Neutrophil (primary cell): ENCODE measurements around the gene RWDD4.
"Not testable (repeated sequence)": the region's sequence is repeated elsewhere in the genome, so short reads cannot be mapped to it uniquely, and the experiment has no call there.

Experiments used
- H3K27ac ChIP-seq: fragments of 200-600 bp; sonication (generic); 2 replicates; pipeline ENCODE4 v1.5.1; 2016; ENCODE audit warnings: mild to moderate bottlenecking, moderate library complexity
- H3K27me3 ChIP-seq: fragments of 200-600 bp; sonication (generic); 2 replicates; pipeline ENCODE4 v1.6.0; 2016; ENCODE audit warnings: mild to moderate bottlenecking
- H3K36me3 ChIP-seq: fragments of 200-600 bp; sonication (generic); 2 replicates; pipeline ENCODE4 v1.5.1; 2017
- H3K4me1 ChIP-seq, 2 experiments: fragments of 200-600 bp in 1 of 2; sonication (generic) in 1 of 2; 1 replicate in 1 of 2; 2 replicates in 1 of 2; pipeline versions ENCODE4 v1.5.1 to v1.6.1; 2013 to 2016; ENCODE audit warnings: low read depth in 1 of 2, low read length in 1 of 2, mild to moderate bottlenecking in 1 of 2, moderate library complexity in 1 of 2; ENCODE audit not compliant: control insufficient read depth in 1 of 2, insufficient read depth in 1 of 2
- H3K4me3 ChIP-seq, 2 experiments: fragments of 200-600 bp in 1 of 2; sonication (generic) in 1 of 2; 1 replicate in 1 of 2; 2 replicates in 1 of 2; pipeline ENCODE4 v1.5.1; 2013 to 2016; ENCODE audit warnings: low read depth in 1 of 2, low read length in 1 of 2, mild to moderate bottlenecking in 1 of 2, moderate library complexity in 1 of 2
- H3K9me3 ChIP-seq: fragments of 200-600 bp; sonication (generic); 2 replicates; pipeline ENCODE4 v1.5.1; 2016
- CTCF ChIP-seq: fragments of 200-600 bp; sonication (generic); IDR thresholded peaks from 2 replicates; pipeline ENCODE4 v1.5.1; 2016; ENCODE audit warnings: antibody characterized with exemption

Gene RWDD4

GRCh38 chr4:183631577-183632198, 27.3 kb downstream of the RWDD4 start:
- no peak for TF ChIP-seq CTCF
- Histone ChIP-seq H3K27ac (no peak overlapping the region), H3K27me3 (no peaks in the 10 kb centered on the region), H3K9me3 (no peaks in the 10 kb centered on the region), H3K4me1 (no peaks in the 10 kb centered on the region), H3K4me3 (no peak overlapping the region), H3K36me3 (no peaks in the 10 kb centered on the region)

- Histone ChIP-seq H3K27me3 (no peaks in the 10 kb centered on the region), H3K36me3 (no peaks in the 10 kb centered on the region), H3K27ac (no peak overlapping the region), H3K9me3 (no peaks in the 10 kb centered on the region), H3K4me1 (peaks cover 0 to 3% of the 10 kb centered on the region in 2 experiments), H3K4me3 (no peak overlapping the region)
- TF ChIP-seq CTCF = no peak
These were observed 30.9 kb downstream of the RWDD4 start for GRCh38 chr4:183627979-183628588.

GRCh38 chr4:183627286-183627685, 31.7 kb downstream of the RWDD4 start:
- peaks cover 6 to 11% of the 10 kb centered on the region in 2 experiments for H3K4me1 ChIP-seq
- not testable (repeated sequence) for H3K4me3 ChIP-seq, H3K27me3 ChIP-seq, H3K36me3 ChIP-seq, H3K27ac ChIP-seq, H3K9me3 ChIP-seq

- TF ChIP-seq CTCF = no peak
- peaks cover 17 to 21% of the 10 kb centered on the region in 2 experiments for H3K4me1 ChIP-seq
- H3K36me3 ChIP-seq = no peaks in the 10 kb centered on the region
- H3K27me3 ChIP-seq = no peaks in the 10 kb centered on the region
- H3K27ac ChIP-seq = no peak overlapping the region
- no peaks in the 10 kb centered on the region for H3K9me3 ChIP-seq
- H3K4me3 ChIP-seq = no peak overlapping the region
These were observed 32.8 kb downstream of the RWDD4 start for GRCh38 chr4:183626168-183626567.

- Histone ChIP-seq H3K27me3 (no peaks in the 10 kb centered on the region), H3K4me3 (no peak overlapping the region), H3K4me1 (peaks cover 18 to 21% of the 10 kb centered on the region in 2 experiments), H3K27ac (no peak overlapping the region), H3K9me3 (no peaks in the 10 kb centered on the region), H3K36me3 (no peaks in the 10 kb centered on the region)
- TF ChIP-seq CTCF = no peak
These were observed 34.4 kb downstream of the RWDD4 start for GRCh38 chr4:183624548-183624947.

- no peak for TF ChIP-seq CTCF
- no peak overlapping the region for H3K4me3 ChIP-seq
These were observed 37.1 kb downstream of the RWDD4 start for GRCh38 chr4:183621875-183622274.

More at GRCh38 chr4:183621875-183622274, 37.1 kb downstream of the RWDD4 start:
- peak overlapping the region; percentile 78 for H3K27ac ChIP-seq
- H3K9me3 ChIP-seq = no peaks in the 10 kb centered on the region
- peaks cover 18 to 21% of the 10 kb centered on the region in 2 experiments for H3K4me1 ChIP-seq
- no peaks in the 10 kb centered on the region for H3K36me3 ChIP-seq
- H3K27me3 ChIP-seq = no peaks in the 10 kb centered on the region
